OCI-LY7 (cell line): Measurements from ENCODE around the gene UVRAG. TPM values are rescaled to one million over a fixed set of nuclear protein-coding genes. Genes with fewer than 3 reads are reported as not detected.
A peak's percentile ranks its signal among the peaks of the same experiment; 100 is the strongest.

ENCODE experiments used
- BruUV-seq: library from RNA; stranded (reverse); fragments of 400-500 nt; replicated peaks from 2 replicates; lab custom pipeline; 2021; lab: Mats Ljungman, UMichigan
- CTCF ChIA-PET: fragments of 300-600 bp; sonication (Branson Sonifier 250); formaldehyde crosslinking; loops from one replicate; lab custom pipeline; 2022; ENCODE audit warnings: antibody characterized with exemption; ENCODE audit not compliant: unreplicated experiment; lab: Charles Lee
- POLR2A ChIA-PET: fragments of 300-600 bp; sonication (Branson Sonifier 250); formaldehyde crosslinking; loops from one replicate; lab custom pipeline; 2022; ENCODE audit warnings: antibody characterized with exemption; lab: Charles Lee
- DNase-seq: peaks from one replicate; pipeline ENCODE4 v3.0.0-alpha.2; 2015; ENCODE audit warnings: low spot score
- H2AFZ ChIP-seq: fragments of 200-600 bp; sonication (generic), shearing (Covaris generic); 2 replicates; pipeline ENCODE4 v1.6.1; 2014; ENCODE audit warnings: mild to moderate bottlenecking, antibody characterized with exemption, low read length, moderate library complexity
- H3K27ac ChIP-seq: fragments of 200-600 bp; sonication (generic); 2 replicates; pipeline ENCODE4 v1.5.1; 2014; ENCODE audit warnings: mixed run types, low read depth, mild to moderate bottlenecking, moderate library complexity, low read length, inconsistent platforms; ENCODE audit not compliant: poor library complexity, severe bottlenecking
- H3K36me3 ChIP-seq: fragments of 200-600 bp; sonication (generic); 2 replicates; pipeline ENCODE4 v1.6.1; 2014; ENCODE audit warnings: mild to moderate bottlenecking, antibody characterized with exemption, low read length, moderate library complexity, mixed read lengths; ENCODE audit not compliant: insufficient read depth
- H3K4me1 ChIP-seq: fragments of 200-600 bp; sonication (generic); 2 replicates; pipeline ENCODE4 v1.5.1; 2014; ENCODE audit warnings: mild to moderate bottlenecking, low read length; ENCODE audit not compliant: insufficient read depth, poor library complexity, severe bottlenecking
- H3K4me2 ChIP-seq: fragments of 200-600 bp; sonication (generic); 2 replicates; pipeline ENCODE4 v1.6.1; 2014; ENCODE audit warnings: mild to moderate bottlenecking, low read length
- H3K4me3 ChIP-seq: fragments of 200-600 bp; sonication (generic); 2 replicates; pipeline ENCODE4 v1.5.1; 2014; ENCODE audit warnings: mild to moderate bottlenecking, low read depth, low read length; ENCODE audit not compliant: poor library complexity, severe bottlenecking
- H3K79me2 ChIP-seq: fragments of 200-600 bp; sonication (generic); 2 replicates; pipeline ENCODE4 v1.6.1; 2016; ENCODE audit warnings: low read depth, mild to moderate bottlenecking, low read length, moderate library complexity, mixed read lengths; ENCODE audit not compliant: insufficient read depth
- H3K9me2 ChIP-seq: fragments of 200-600 bp; sonication (generic); 2 replicates; pipeline ENCODE4 v1.6.1; 2016; ENCODE audit warnings: mild to moderate bottlenecking, low read length, mixed read lengths; ENCODE audit not compliant: insufficient read depth
- H3K9me3 ChIP-seq: fragments of 200-600 bp; sonication (generic); 2 replicates; pipeline ENCODE4 v1.6.1; 2014; ENCODE audit warnings: mild to moderate bottlenecking, mixed run types, low read length, mixed read lengths
- H4K20me1 ChIP-seq: fragments of 200-600 bp; sonication (generic); 2 replicates; pipeline ENCODE4 v1.6.1; 2014; ENCODE audit warnings: mild to moderate bottlenecking, antibody characterized with exemption, low read length, moderate library complexity, mixed read lengths; ENCODE audit not compliant: insufficient read depth
- CTCF ChIP-seq: fragments of 200-600 bp; sonication (generic); conservative IDR thresholded peaks from 2 replicates; pipeline ENCODE4 v1.5.1; 2014; ENCODE audit warnings: mild to moderate bottlenecking, antibody characterized with exemption, low read length, moderate library complexity, mixed read lengths
- EZH2phosphoT487 ChIP-seq: fragments of 200-600 bp; sonication (generic); IDR thresholded peaks from 2 replicates; pipeline ENCODE4 v1.6.1; 2018; ENCODE audit warnings: low read depth, borderline replicate concordance, mild to moderate bottlenecking, mixed run types, antibody characterized with exemption, low read length, moderate library complexity, mixed read lengths
- intact Hi-C: fragments of 100-400 bp; cut with micrococcal nuclease; formaldehyde crosslinking; loops from one replicate; pipeline ENCODE4 v1.10.0; 2022; ENCODE audit not compliant: unreplicated experiment
- total RNA-seq, 2 experiments: library from RNA; depleted of rRNA in 1 of 2; stranded (reverse); fragments of >200 nt in 1 of 2; shearing (Covaris generic) in 1 of 2; gene quantifications; 2 replicates each; pipeline ENCODE4 v1.2.3, GENCODE V29; 2014 to 2022

The UVRAG gene
- total RNA-seq, 2 experiments from 2014 or later = 43.7 to 73.3 TPM

- DNase-seq = no peak
- no peaks in the 10 kb centered on the region for H3K9me2 ChIP-seq
- intact Hi-C loops = no loop called here
- peaks cover 15% of the 10 kb centered on the region; the same call in 1 of the 2 replicates for H3K9me3 ChIP-seq
- BruUV-seq = no TSS peak
- ChIA-PET CTCF (no interaction called here), POLR2A (interaction anchor here (5.4 kb wide), 1 partner anchor 11 kb away, joined by 17 read pairs; no protein-coding TSS in a partner anchor)
- H3K36me3 ChIP-seq = peaks cover 48% of the 10 kb centered on the region
- no peak overlapping the region for H3K4me2 ChIP-seq
- no peaks in the 10 kb centered on the region for H4K20me1 ChIP-seq
- TF ChIP-seq CTCF = no peak
- TF ChIP-seq EZH2phosphoT487 = no peak
- no peak overlapping the region for H3K4me3 ChIP-seq
- H3K27ac ChIP-seq = peak overlapping the region; percentile 45
- H3K79me2 ChIP-seq = peaks cover 93% of the 10 kb centered on the region
- H2AFZ ChIP-seq = no peak overlapping the region
- H3K4me1 ChIP-seq = peaks cover 72% of the 10 kb centered on the region
Observed at GRCh38 chr11:75820645-75821044, 5.6 kb downstream of the UVRAG start.

GRCh38 chr11:75821202-75821601 lies 6.2 kb downstream of the UVRAG start:
- peaks cover 53% of the 10 kb centered on the region for H3K36me3 ChIP-seq
- H4K20me1 ChIP-seq = no peaks in the 10 kb centered on the region
- no peak overlapping the region for H3K4me2 ChIP-seq
- no peak for DNase-seq
- peaks cover 15% of the 10 kb centered on the region; the same call in 1 of the 2 replicates for H3K9me3 ChIP-seq
- TF ChIP-seq EZH2phosphoT487 = no peak
- TF ChIP-seq CTCF = no peak
- ChIA-PET POLR2A (interaction anchor here (5.4 kb wide), 1 partner anchor 11 kb away, joined by 17 read pairs; no protein-coding TSS in a partner anchor), CTCF (no interaction called here)
- H3K9me2 ChIP-seq = no peaks in the 10 kb centered on the region
- BruUV-seq = no TSS peak
- H3K79me2 ChIP-seq = peaks cover 93% of the 10 kb centered on the region
- peak overlapping the region; percentile 45 for H3K27ac ChIP-seq
- peaks cover 77% of the 10 kb centered on the region for H3K4me1 ChIP-seq
- no peak overlapping the region for H3K4me3 ChIP-seq
- H2AFZ ChIP-seq = no peak overlapping the region
- intact Hi-C loops = no loop called here

GRCh38 chr11:75822541-75822940 lies 7.5 kb downstream of the UVRAG start:
- peak overlapping the region; percentile 75; the same call in 1 of the 2 replicates for H3K4me2 ChIP-seq

More at GRCh38 chr11:75822541-75822940, 7.5 kb downstream of the UVRAG start:
- intact Hi-C loops = no loop called here
- H3K79me2 ChIP-seq = peaks cover 93% of the 10 kb centered on the region
- POLR2A ChIA-PET = interaction anchor here (1.1 to 5.4 kb wide), 3 partner anchors 10 to 14 kb away, joined by 3 to 17 read pairs (median 4); no protein-coding TSS in a partner anchor
- peak overlapping the region; percentile 99 for H3K27ac ChIP-seq
- CTCF ChIA-PET = interaction anchor here (0.5 kb wide), 1 partner anchor 27 kb away, joined by 3 read pairs; no protein-coding TSS in a partner anchor
- H3K4me3 ChIP-seq = peak overlapping the region; percentile 64
- TF ChIP-seq CTCF = no peak
- no peak for TF ChIP-seq EZH2phosphoT487
- H3K36me3 ChIP-seq = peaks cover 67% of the 10 kb centered on the region
- no peak for DNase-seq
- H3K4me1 ChIP-seq = peaks cover 88% of the 10 kb centered on the region
- no peak overlapping the region for H2AFZ ChIP-seq
- H3K9me2 ChIP-seq = no peaks in the 10 kb centered on the region
- peaks cover 15% of the 10 kb centered on the region; the same call in 1 of the 2 replicates for H3K9me3 ChIP-seq
- no peaks in the 10 kb centered on the region for H4K20me1 ChIP-seq
- BruUV-seq = no TSS peak
